OCI-LY1 (cell line): ENCODE data around the gene NRSN2.

Experiments
- H2AFZ ChIP-seq: fragments of 200-600 bp; sonication (generic), shearing (Covaris generic); 2 replicates; pipeline ENCODE4 v1.6.0; 2014; ENCODE audit warnings: antibody characterized with exemption, mild to moderate bottlenecking, low read length
- H3F3A ChIP-seq: fragments of 200-600 bp; sonication (generic), shearing (Covaris generic); 2 replicates; pipeline ENCODE4 v1.6.0; 2014; ENCODE audit warnings: mild to moderate bottlenecking, antibody characterized with exemption, low read length, moderate library complexity; ENCODE audit not compliant: insufficient read depth
- H3K27ac ChIP-seq: fragments of 200-600 bp; sonication (generic); 2 replicates; pipeline ENCODE4 v1.5.1; 2014; ENCODE audit warnings: low read length, mixed run types, mild to moderate bottlenecking, low read depth; ENCODE audit not compliant: poor library complexity, severe bottlenecking
- H3K27me3 ChIP-seq: fragments of 200-600 bp; sonication (generic); 2 replicates; pipeline ENCODE4 v1.6.0; 2014; ENCODE audit warnings: antibody characterized with exemption, mild to moderate bottlenecking, low read length, moderate library complexity; ENCODE audit not compliant: insufficient read depth
- H3K36me3 ChIP-seq: fragments of 200-600 bp; sonication (generic); 2 replicates; pipeline ENCODE4 v1.6.1; 2014; ENCODE audit warnings: mild to moderate bottlenecking, antibody characterized with exemption, low read length, moderate library complexity, mixed read lengths; ENCODE audit not compliant: insufficient read depth
- H3K4me1 ChIP-seq: fragments of 200-600 bp; sonication (generic); 2 replicates; pipeline ENCODE4 v1.5.1; 2014; ENCODE audit warnings: mild to moderate bottlenecking, low read length, moderate library complexity; ENCODE audit not compliant: insufficient read depth, severe bottlenecking
- H3K4me2 ChIP-seq: fragments of 200-600 bp; sonication (generic), shearing (Covaris generic); 2 replicates; pipeline ENCODE4 v1.6.1; 2014; ENCODE audit warnings: low read length
- H3K4me3 ChIP-seq: fragments of 200-600 bp; sonication (generic); 2 replicates; pipeline ENCODE4 v1.5.1; 2014; ENCODE audit warnings: low read length, low read depth, mild to moderate bottlenecking, mixed read lengths; ENCODE audit not compliant: poor library complexity, severe bottlenecking
- H3K79me2 ChIP-seq: fragments of 200-600 bp; shearing (Covaris generic); 2 replicates; pipeline ENCODE4 v1.6.1; 2016; ENCODE audit warnings: mixed run types, low read length, mixed read lengths; ENCODE audit not compliant: insufficient read depth
- H3K9ac ChIP-seq: fragments of 200-600 bp; sonication (generic), shearing (Covaris generic); 2 replicates; pipeline ENCODE4 v1.6.1; 2014; ENCODE audit warnings: mild to moderate bottlenecking, low read length, mixed read lengths
- H3K9me2 ChIP-seq: fragments of 200-600 bp; sonication (generic), shearing (Covaris generic); 2 replicates; pipeline ENCODE4 v1.6.1; 2014; ENCODE audit warnings: low read depth, mild to moderate bottlenecking, low read length, mixed read lengths
- H3K9me3 ChIP-seq: fragments of 200-600 bp; shearing (Covaris generic); 2 replicates; pipeline ENCODE4 v1.6.1; 2014; ENCODE audit warnings: low read length, mixed read lengths
- H4K20me1 ChIP-seq: fragments of 200-600 bp; sonication (generic), shearing (Covaris generic); 2 replicates; pipeline ENCODE4 v1.6.0; 2016; ENCODE audit warnings: mild to moderate bottlenecking, low read length; ENCODE audit not compliant: insufficient read depth
- CTCF ChIP-seq: fragments of 200-600 bp; sonication (generic), shearing (Covaris generic); IDR thresholded peaks from 2 replicates; pipeline ENCODE4 v1.5.1; 2017; ENCODE audit warnings: mild to moderate bottlenecking, antibody characterized with exemption, low read length, moderate library complexity, mixed read lengths
- EZH2 ChIP-seq: fragments of 200-600 bp; sonication (generic), shearing (Covaris generic); IDR thresholded peaks from 2 replicates; pipeline ENCODE4 v1.8.0; 2017; ENCODE audit warnings: borderline replicate concordance, mixed run types, mild to moderate bottlenecking, antibody characterized with exemption, low read length, moderate library complexity, mixed read lengths

NRSN2 gene

GRCh38 chr20:404088-404487 is 57.2 kb downstream of the NRSN2 start:
- H3K4me2 ChIP-seq, result no peak overlapping the region
- H3K9ac ChIP-seq, result no peak overlapping the region
- H4K20me1 ChIP-seq, result no peaks in the 10 kb centered on the region
- H3K27me3 ChIP-seq, result no peaks in the 10 kb centered on the region
- H3K9me3 ChIP-seq, result no peaks in the 10 kb centered on the region
- H3K36me3 ChIP-seq, result peaks cover 3% of the 10 kb centered on the region; the same call in 1 of the 2 replicates
- H3K9me2 ChIP-seq, result no peaks in the 10 kb centered on the region
- no peak overlapping the region for H2AFZ ChIP-seq
- H3F3A ChIP-seq, result no peaks in the 10 kb centered on the region
- no peak overlapping the region for H3K27ac ChIP-seq
- peaks cover 7% of the 10 kb centered on the region; the same call in 1 of the 2 replicates for H3K79me2 ChIP-seq
- no peak overlapping the region for H3K4me3 ChIP-seq
- no peak for TF ChIP-seq CTCF
- no peak for TF ChIP-seq EZH2
- peaks cover 35% of the 10 kb centered on the region for H3K4me1 ChIP-seq
